Renal pelvis (tissue), 4 donors: ENCODE measurements around the gene ASTN2. TPM values are rescaled to one million over a fixed set of nuclear protein-coding genes. Genes with fewer than 3 reads are reported as not detected.

Experiments used
- DNase-seq: peaks from one replicate; pipeline ENCODE4 v3.0.0-alpha.2; 2013
- polyA plus RNA-seq, 3 donors: library from polyadenylated mRNA; unstranded; fragments of 120-200 nt; gene quantifications; one replicate each; pipeline ENCODE4 v1.2.1, GENCODE V29; 2013; ENCODE audit not compliant: insufficient read length in 3 of 3

The ASTN2 gene
- polyA plus RNA-seq, 3 donors, result 14.8 to 16.2 (median 15.9) TPM

- DNase-seq, result no peak
These were observed 889.2 kb downstream of the ASTN2 start for GRCh38 chr9:116525611-116526010.

DNA sequence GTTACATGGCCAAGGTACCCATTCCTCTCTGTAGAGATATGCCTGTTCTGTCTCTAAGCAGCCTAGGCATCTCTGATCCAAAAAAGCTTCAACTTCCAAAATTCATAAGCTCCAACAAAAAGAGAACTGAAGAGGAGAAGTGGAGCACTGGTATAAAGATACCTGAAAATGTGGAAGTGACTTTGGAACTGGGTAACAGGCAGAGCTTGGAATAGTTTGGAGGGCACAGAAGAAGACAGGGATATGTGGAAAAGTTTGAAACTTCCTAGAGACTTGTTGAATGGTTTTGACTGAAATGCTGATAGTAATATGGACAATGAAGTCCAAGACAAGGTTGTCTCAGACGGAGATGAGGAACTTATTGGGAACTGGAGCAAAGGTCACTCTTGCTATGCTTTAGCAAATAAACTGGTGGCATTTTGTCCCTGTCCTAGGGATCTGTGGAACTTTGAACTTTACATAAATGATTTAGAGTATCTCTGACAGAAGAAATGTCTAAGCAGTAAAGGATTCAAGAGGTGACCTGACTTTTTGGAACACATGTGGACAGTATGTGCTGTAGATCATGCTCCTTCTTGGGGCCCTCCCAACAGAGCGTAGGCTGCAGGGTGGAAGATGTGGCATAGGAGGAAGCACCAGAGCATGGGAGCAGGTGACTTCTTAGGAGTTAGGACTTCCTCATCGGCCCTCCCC is 889.9 kb downstream of the ASTN2 start:
- DNase-seq, result no peak

DNA sequence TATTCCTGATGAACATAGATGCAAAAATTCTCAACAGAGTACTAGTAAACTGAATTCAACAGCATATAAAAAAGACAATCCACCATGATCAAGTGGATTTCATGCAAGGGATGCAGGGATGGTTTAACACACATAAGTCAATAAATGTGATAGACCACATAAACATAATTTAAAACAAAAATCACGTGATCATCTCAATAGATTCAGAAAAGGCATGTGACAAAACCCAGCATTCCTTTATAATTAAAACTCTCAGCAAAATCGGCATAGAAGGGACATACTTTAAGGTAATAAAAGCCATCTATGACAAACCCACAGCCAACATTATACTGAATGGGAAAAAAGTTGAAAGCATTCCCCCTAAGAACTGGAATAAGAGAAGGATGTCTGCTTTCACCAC is 894.6 kb downstream of the ASTN2 start:
- DNase-seq, result no peak

GRCh38 chr9:116516456-116516855 is 898.4 kb downstream of the ASTN2 start:
- no peak for DNase-seq

DNA sequence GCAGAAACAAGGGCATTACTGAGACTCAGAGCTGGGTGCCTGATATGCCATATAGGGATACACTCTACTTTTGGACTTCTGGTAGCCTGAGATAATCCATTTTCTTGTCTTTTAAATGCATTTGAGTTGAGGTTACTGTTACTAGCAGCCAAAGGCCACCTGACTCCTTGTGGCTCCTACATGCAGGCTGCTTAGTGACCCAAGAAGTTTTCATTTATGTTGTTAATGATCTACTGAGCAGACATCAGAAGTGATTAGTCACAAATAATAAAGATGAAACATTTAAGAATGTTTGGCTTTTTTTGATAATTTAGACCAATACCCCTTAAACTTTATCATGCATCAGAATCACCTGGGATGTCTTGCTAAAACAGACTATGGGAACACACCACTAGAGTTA is 899.3 kb downstream of the ASTN2 start:
- no peak for DNase-seq

DNA sequence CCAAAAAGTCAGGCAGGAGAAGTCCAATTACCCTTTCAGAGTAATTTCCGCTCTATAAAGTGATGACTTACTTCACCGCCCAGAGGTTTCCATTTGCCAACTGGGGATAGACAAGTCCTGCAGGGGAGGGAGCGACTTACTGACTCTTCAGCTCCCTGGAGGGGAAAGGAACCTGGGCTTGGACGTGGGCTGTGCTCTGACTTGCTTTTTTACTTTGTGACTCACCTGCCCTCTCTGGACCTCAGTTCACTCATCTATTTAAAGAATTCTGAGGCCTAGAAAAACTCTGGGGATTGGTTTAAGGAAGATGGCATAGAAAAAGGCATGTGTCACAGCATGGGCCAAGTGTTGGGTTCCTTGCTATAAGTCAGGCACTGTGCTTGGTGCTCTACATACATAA is 908.2 kb downstream of the ASTN2 start:
- DNase-seq, result no peak

GRCh38 chr9:116504893-116505480 is 909.9 kb downstream of the ASTN2 start:
- DNase-seq, result no peak

DNA sequence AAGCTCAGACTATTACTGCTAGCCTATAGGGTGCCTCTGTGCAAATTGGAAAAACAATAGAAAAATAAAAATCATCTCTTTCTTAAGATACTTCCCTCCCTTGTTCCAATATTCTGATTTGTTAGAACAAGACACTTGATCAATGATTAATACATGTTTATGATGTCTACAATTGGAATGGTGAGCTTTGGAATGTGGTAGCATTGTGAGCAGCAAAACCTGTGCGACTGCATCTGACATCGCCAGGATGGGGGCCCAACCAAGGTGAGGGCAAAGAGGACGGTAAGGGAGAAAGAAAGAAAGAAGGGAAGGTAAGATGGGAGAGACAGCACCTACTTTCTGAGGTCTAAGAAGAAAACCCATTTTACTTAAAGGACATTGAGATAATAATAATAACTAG is 910.8 kb downstream of the ASTN2 start:
- no peak for DNase-seq

DNA sequence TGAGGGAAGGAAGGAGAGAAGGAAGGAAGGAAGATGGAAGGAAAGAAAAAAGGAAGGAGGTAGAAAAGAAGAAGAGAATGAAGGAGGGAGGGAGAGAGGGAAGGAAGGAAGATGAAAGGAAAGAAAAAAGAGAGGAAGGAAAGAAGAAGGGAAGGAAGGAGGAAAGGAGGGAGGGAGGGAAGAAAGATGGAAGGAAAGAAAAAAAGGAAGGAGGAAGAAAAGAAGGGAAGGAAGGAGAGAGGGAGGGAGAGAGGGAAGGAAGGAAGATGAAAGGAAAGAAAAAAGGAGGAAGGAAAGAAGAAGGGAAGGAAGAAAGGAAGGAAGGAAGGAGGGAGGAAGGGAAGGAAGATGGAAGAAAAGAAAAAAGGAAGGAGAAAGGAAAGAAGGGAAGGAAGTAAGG is 912.1 kb downstream of the ASTN2 start:
- no peak for DNase-seq

DNA sequence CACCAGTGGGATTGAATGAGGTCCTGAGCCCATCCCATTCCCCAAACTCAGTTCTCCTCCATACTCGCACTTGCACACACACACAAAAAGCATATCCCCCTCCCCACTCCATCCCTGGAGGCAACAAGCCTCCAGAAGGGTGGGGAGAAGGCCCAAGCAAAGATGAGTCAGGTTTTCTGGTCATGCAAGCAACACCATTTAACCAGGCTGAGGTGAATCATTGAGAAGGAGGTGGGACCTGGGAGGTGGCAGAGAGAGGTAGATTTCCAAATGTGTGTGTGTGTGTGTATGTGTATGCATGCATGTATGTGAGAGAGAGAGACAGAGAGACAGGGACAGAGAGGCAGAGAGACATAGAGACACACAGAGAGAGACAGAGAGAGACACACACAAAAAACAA is 913.0 kb downstream of the ASTN2 start:
- DNase-seq, result no peak

DNA sequence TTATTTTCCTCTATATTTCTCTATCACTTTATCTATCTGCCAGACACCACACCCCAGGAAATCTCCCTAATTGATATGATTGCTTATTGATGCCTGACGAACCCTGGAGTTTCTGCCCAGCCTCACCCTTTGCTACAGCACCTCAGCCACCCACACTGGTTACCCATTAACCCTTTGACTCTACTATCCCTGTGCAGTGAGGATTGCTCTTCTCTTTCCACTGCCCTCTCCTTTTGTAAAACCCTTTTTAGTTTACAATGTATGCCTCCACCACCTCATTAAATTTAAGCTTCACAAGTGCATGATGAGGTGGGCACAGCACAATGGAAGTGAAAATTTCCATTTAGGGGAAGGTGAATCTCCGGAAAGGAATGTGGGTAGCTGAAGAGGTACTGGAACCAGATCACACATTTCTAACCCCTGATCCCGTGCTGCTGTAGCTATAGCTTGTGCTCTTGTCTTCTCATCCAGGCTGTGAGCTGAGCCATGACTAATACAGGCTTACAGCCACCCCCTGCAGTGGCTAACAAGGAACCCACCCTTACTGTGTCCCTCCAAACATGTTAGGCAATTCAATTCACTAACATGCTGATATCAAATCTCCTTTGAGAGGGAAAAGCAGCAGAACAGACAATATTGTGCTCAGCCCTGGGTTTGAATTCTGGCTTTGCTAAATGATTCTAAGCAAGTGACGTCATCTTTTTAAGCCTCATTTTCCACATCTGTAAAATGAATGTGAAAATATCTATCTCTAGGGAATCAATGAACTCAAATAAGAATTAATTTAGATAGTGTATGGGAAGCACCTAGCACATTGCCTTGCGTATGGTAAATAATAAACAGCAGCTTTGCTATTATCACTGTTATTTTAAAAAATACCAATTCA is 914.6 kb downstream of the ASTN2 start:
- no peak for DNase-seq

DNA sequence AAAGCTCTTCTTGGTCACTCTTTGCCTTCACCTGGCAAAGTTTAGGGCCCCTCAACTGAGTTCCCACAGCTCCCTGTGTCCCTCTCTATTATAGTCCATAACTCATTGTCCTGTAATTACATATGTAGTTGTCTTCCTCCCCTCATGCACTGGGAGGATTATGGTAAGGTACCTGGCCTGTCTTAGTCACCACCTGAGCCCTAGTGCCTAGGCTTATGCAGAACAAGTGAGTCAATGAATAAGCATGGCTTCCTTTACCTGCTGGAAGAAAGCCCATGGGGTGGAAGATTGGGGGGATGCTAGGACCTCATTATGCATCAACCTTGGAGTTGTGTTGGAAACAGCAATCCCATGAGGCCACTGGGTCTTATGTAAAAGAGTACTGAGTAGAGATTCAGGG is 915.4 kb downstream of the ASTN2 start:
- DNase-seq, result no peak

GRCh38 chr9:116497095-116497890 is 917.6 kb downstream of the ASTN2 start:
- no peak for DNase-seq

GRCh38 chr9:116496167-116496566 is 918.7 kb downstream of the ASTN2 start:
- DNase-seq, result no peak

GRCh38 chr9:116495725-116496124 is 919.1 kb downstream of the ASTN2 start:
- no peak for DNase-seq

- no peak for DNase-seq
These were observed 919.8 kb downstream of the ASTN2 start for GRCh38 chr9:116494815-116495634.

GRCh38 chr9:116493183-116493860 is 921.5 kb downstream of the ASTN2 start:
- no peak for DNase-seq

DNA sequence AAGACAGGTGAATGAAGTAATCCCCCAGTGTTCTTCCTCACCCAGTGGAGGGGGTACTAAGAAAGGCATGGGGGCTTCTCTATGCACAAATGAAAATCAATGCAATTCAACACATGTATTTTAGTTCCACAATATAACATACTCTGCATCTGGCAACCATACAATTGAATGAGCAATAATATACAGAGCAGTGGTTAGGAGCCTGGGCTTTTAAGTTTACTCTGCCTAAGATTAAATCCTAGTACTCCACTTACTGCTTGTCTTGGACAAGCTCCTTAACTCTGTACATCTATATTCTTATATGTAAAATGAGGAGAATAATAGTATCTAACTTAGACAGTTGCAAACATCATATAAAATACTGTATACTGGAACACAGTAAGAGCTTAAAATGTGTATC is 923.2 kb downstream of the ASTN2 start:
- DNase-seq, result no peak

DNA sequence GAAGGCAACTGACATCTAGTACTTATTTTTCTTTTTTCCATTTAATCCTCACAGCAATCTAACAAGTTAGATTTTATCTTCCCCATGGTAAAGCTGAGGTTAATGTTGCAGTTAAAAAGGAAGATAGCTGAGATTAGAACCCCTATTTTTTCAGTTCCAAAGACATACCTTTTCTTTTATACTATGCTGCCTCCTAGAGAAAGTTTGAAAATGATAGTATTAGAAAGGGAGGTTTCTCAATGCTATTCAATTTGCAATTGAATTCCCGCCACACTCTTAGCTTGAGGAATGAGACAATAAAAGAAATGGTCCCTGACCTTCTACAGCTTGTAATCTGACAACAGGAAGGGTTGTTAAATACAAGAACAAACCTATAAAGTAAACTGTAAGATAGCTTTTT is 923.6 kb downstream of the ASTN2 start:
- no peak for DNase-seq

DNA sequence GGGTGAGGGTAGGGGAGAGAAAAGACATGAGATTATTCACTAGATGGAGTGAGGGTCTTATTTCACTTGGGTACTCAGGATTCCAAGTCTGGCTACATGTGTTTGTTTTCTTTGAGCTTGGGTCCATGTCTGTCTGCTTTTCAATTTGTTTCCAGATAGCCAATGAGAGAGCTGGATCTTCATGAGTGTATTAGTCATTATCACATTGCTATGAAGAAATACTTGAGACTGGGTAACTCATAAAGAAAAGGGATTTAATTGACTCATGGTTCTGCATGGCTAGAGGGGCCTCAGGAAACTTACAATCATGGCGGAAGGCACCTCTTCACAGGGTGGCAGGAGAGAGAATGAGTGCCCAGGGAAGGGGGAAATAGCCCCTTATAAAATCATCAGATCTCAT is 924.5 kb downstream of the ASTN2 start:
- DNase-seq, result no peak

GRCh38 chr9:116488373-116488772 is 926.5 kb downstream of the ASTN2 start:
- DNase-seq, result no peak
